T47D (cell line): ENCODE measurements around the gene PPP1R7.
"Not testable (repeated sequence)": the region's sequence is repeated elsewhere in the genome, so short reads cannot be mapped to it uniquely, and the experiment has no call there.

Experiments used
- DNase-seq, 2 experiments: peaks; one replicate each; pipeline versions ENCODE4 v3.0.0 to v3.0.0-alpha.2; 2011 to 2012; ENCODE audit warnings: low read depth in 1 of 2, low spot score in 1 of 2
- JUND ChIP-seq: IDR thresholded peaks from 2 replicates; pipeline ENCODE4 v1.6.1; 2012; ENCODE audit warnings: low read depth
- in situ Hi-C: cut with HindIII; loops from 2 replicates; pipeline ENCODE4 v1.10.0; 2016; ENCODE audit warnings: low sequenced_read_pairs, low pct_unique_long_range_greater_than_20kb

PPP1R7 gene

DNA sequence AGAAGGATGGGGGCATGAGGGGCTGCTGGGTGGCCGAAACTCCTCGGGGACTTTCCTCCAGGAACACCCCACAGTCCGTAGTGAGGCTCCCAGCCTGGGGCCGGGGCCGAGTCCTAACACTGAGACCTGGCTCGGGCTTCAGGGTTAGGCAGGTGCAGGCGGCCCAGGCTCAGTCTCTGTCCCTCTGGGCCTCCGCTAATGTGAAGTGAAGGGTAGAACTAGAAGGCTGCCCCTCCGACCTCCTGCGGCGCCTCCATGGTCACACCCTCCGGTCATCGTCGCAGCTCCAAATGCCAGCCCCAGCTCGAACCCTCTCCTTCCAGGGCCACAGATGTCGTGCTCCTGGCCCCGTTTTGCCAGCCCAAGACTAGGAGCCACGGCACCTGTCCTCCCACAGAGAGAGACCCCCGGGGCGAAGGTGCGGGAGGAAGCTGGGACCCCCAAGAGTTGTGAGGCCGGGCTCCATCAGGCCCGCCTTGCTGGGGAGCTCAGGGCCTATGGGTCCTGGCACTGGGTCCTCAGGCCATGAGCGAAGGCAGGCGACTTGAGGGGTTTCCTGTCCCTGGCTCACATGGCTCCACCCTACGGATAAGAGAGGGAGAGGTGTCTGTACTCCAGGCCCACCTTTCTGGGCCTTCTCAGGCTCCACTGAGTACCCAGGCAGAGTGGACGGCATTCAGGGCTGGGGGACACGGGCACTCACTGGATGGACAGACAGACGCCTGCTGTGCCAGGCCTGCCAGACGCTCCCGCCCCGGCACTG lies 39.0 kb downstream of the PPP1R7 start:
- no peak for DNase-seq
- in situ Hi-C loops = no loop called here
- TF ChIP-seq JUND = no peak

DNA sequence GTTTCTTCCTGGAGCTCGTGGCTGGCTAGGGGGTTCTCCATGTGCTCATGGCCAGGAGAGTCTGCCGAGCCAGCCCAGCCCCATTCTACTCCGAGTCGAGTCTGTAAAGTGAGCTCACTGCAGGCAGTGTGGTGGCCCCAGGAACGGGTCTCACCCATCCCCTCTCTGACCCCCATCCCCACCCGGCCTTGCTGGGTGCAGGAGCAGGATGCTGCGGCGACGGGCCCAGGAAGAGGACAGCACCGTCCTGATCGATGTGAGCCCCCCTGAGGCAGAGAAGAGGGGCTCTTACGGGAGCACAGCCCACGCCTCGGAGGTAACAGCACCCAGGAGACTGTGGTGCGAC lies 39.6 kb downstream of the PPP1R7 start:
- in situ Hi-C loops = no loop called here
- no peak for TF ChIP-seq JUND
- no peak for DNase-seq

GRCh38 chr2:241190291-241190981 lies 40.2 kb downstream of the PPP1R7 start:
- in situ Hi-C loops = no loop called here
- TF ChIP-seq JUND = no peak
- DNase-seq = no peak

GRCh38 chr2:241191081-241191480 lies 40.8 kb downstream of the PPP1R7 start:
- in situ Hi-C loops = no loop called here
- no peak for TF ChIP-seq JUND
- DNase-seq = no peak

GRCh38 chr2:241193271-241193670 lies 43.0 kb downstream of the PPP1R7 start:
- DNase-seq = no peak
- in situ Hi-C loops = no loop called here
- no peak for TF ChIP-seq JUND

- no peak for DNase-seq
- no peak for TF ChIP-seq JUND
- in situ Hi-C loops = no loop called here
Measured at GRCh38 chr2:241194811-241195210, 44.5 kb downstream of the PPP1R7 start.

DNA sequence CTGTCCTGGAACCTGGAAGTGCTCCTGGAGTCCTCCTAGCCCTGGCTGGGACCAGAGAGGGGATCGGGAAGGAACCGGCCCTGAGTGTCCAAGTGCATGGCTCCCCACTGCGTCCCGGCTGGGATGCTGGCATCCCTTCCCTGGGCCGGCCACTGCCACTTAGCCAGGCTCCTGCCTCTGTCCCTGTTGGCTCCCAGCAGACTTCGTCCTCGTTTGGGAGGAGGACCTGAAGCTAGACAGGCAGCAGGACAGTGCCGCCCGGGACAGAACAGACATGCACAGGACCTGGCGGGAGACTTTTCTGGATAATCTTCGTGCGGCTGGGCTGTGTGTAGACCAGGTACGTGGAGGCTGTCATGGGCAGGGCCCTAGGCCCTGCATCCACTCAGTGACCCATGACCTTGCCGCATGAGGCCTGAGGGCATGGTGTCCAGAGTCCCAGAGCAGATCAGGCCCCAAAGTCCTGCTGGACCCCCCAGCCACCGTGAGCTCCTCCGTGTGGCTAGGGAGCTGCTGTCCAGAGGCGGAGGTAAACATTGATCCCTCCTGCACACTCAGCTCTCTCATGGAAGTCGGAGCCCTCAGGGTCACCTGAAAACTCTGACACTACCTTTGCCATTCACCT lies 45.4 kb downstream of the PPP1R7 start:
- in situ Hi-C loops = no loop called here
- DNase-seq = no peak
- no peak for TF ChIP-seq JUND

- DNase-seq, in situ Hi-C loops: not testable (repeated sequence)
Measured at GRCh38 chr2:241197246-241197645, 47.0 kb downstream of the PPP1R7 start.

DNA sequence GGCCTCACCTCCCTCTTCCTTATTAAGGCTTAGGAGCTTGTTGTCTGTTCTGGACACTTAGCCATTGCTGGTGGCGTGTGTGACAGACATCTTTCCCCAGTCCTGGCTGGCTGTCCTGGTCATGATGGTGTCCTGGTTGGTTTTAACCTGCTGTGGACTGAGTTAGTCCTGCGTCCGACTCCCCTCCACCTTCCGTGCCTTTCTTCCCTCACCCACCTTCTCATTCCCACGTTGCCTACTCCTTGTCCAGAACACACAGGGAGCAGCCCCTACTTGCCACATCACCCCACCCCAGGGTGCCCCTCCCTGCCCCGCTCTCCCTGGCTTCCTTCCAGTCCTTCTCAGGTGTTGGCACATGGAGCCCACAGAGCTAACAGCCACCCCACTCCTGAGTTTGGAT lies 47.7 kb downstream of the PPP1R7 start:
- DNase-seq = no peak
- no peak for TF ChIP-seq JUND
- in situ Hi-C loops = no loop called here

DNA sequence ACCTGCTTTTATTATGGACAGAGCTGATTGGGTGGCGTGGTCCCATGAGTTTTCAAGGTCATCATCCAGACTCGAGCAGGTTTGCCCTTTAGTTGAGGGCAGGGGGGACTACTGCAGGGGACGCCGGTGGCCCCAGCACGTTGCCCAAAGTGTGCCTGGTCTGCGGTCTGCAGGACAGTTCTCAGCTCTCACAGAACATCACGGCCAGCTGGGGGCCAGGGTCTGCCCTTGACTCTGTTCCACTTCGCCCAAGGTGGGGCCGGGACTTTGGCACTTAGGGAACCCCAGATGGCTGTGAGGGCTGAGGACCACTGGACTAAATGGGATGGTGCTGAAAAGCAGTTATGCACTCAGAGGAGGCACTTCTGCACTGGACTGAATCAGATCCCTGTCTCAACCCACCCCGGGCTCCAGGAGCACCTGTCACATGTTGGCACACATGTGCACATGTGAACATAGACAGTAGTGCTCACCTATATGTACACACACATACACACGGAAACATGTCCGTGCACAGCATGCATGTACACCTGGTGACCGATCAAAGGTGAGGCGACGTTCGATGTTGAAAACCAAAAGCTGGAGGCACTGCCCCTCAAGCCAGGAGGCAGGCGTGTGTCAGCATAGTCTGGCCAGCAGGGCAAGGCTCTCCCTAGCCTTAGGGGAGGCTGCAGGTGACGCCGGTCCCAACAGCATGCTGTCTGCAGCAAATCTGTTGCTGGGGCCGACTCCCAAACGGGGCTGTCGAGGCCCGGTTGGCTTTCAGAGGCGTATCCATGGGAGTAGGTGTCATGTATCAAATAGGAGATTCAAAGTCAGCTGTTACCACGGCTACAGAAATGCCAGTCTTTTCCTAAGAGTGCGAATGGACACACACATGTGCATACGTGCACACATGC lies 48.4 kb downstream of the PPP1R7 start:
- in situ Hi-C loops = no loop called here
- no peak for DNase-seq
- TF ChIP-seq JUND = no peak

DNA sequence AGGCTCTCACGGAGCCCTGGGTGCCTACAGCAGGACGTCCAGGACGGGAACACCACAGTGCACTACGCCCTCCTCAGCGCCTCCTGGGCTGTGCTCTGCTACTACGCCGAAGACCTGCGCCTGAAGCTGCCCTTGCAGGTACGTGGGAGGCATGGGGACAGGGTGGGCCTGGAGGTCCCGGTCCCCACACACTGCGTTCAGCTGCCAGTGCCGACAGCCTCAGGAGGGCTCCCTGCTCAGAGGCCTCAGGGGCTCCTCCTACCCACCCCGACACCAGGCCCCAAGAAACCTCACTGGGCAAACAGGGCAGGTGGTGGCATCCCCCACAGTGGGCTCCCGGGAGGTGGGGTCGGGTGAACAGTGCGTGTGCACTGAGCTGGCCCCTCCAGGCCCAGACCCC lies 49.0 kb downstream of the PPP1R7 start:
- DNase-seq = no peak
- no peak for TF ChIP-seq JUND
- in situ Hi-C loops = no loop called here
